ENCODE results near the gene HOOK1.

- TF ChIP-seq ARNT (IDR thresholded peaks at IDR 0.05) (no peak), NFRKB (IDR thresholded peaks at IDR 0.05) (no peak), HDAC6 (IDR thresholded peaks at IDR 0.05; ENCODE audit: low read depth, low read length) (no peak), EZH2 (conservative IDR thresholded peaks at IDR 0.05; ENCODE audit: low read depth, low read length) (no peak), KDM4B (CRISPR knock-in tag; IDR thresholded peaks at IDR 0.05) (no peak), SRSF9 (IDR thresholded peaks at IDR 0.05; ENCODE audit: borderline replicate concordance, insufficient read depth, low read depth, low read length, poor library complexity, severe bottlenecking) (no peak)
Measured at GRCh38 chr1:59815892-59816291, 1.1 kb downstream of the HOOK1 start.

All from HepG2 (cell line).